WERI-Rb-1 (cell line): Measurements from ENCODE around the gene PRKCG.

Experiments
- DNase-seq: peaks from one replicate; pipeline ENCODE4 v3.0.0-alpha.2; 2020
- H3K27ac ChIP-seq: fragments of 250-450 bp; sonication (Bioruptor Pico); 2 replicates; pipeline ENCODE4 v1.5.1; 2020; ENCODE audit warnings: mild to moderate bottlenecking, moderate library complexity
- H3K27me3 ChIP-seq: fragments of 250-450 bp; sonication (Bioruptor Pico); 2 replicates; pipeline ENCODE4 v1.5.1; 2021; ENCODE audit warnings: mild to moderate bottlenecking, low read depth, moderate library complexity; ENCODE audit not compliant: insufficient read depth, severe bottlenecking
- H3K36me3 ChIP-seq: fragments of 250-450 bp; sonication (Bioruptor Pico); 2 replicates; pipeline ENCODE4 v1.5.1; 2020; ENCODE audit warnings: mild to moderate bottlenecking, moderate library complexity
- H3K4me3 ChIP-seq: 2 replicates; pipeline ENCODE4 v1.5.1; 2011; ENCODE audit warnings: low read depth, mild to moderate bottlenecking, control low read depth, low read length
- H3K9me3 ChIP-seq: fragments of 250-450 bp; sonication (Bioruptor Pico); 2 replicates; pipeline ENCODE4 v1.5.1; 2021; ENCODE audit warnings: mild to moderate bottlenecking, moderate library complexity; ENCODE audit not compliant: severe bottlenecking
- TF ChIP-seq, protein P1 (sequence below): IDR thresholded peaks from 2 replicates; pipeline ENCODE4 v1.5.1; 2011; ENCODE audit warnings: low read depth, mild to moderate bottlenecking, control low read depth, inconsistent platforms, low read length

Gene PRKCG

DNA sequence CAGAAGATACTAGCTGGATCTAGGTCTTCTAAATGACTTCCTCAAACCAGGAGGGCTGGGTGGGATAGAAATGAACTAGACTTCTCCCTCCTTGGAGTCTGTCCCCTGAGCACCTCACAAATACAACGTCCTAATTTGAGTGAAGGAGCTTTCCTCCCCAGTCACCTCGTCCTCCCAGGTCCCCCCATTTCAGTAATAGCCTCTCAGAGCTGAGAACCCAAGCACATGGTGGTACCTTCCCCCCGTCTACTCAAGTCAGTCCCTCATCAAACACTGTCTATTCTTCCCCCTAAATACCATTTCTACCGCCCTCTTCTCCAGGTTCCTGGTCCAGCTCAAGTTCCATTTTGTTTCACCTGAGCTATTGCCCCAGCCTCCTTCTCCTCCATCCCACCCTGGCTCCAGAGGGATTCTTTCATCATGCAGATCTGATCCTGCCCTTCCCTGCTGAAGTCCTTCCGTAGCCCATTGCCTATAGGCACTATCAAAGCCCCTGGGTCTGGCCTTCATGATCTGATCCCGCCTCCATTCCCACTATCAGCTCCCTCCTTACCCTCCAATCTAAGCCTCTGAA, 5.3 kb upstream of the PRKCG start:
- Histone ChIP-seq H3K36me3 (peaks cover 8% of the 10 kb centered on the region), H3K27me3 (no peaks in the 10 kb centered on the region), H3K9me3 (no peaks in the 10 kb centered on the region), H3K27ac (no peak overlapping the region), H3K4me3 (no peak overlapping the region)
- DNase-seq: no peak
- TF ChIP-seq, protein P1, sequence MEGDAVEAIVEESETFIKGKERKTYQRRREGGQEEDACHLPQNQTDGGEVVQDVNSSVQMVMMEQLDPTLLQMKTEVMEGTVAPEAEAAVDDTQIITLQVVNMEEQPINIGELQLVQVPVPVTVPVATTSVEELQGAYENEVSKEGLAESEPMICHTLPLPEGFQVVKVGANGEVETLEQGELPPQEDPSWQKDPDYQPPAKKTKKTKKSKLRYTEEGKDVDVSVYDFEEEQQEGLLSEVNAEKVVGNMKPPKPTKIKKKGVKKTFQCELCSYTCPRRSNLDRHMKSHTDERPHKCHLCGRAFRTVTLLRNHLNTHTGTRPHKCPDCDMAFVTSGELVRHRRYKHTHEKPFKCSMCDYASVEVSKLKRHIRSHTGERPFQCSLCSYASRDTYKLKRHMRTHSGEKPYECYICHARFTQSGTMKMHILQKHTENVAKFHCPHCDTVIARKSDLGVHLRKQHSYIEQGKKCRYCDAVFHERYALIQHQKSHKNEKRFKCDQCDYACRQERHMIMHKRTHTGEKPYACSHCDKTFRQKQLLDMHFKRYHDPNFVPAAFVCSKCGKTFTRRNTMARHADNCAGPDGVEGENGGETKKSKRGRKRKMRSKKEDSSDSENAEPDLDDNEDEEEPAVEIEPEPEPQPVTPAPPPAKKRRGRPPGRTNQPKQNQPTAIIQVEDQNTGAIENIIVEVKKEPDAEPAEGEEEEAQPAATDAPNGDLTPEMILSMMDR: no peak

- no peak for DNase-seq
- TF ChIP-seq, protein P1: no peak
- H3K27ac ChIP-seq: no peak overlapping the region
- H3K4me3 ChIP-seq: no peak overlapping the region
- no peaks in the 10 kb centered on the region for H3K9me3 ChIP-seq
- H3K27me3 ChIP-seq: peaks cover 3% of the 10 kb centered on the region
- H3K36me3 ChIP-seq: peaks cover 8% of the 10 kb centered on the region
Measured at GRCh38 chr19:53877361-53877766, 4.6 kb upstream of the PRKCG start.

DNA sequence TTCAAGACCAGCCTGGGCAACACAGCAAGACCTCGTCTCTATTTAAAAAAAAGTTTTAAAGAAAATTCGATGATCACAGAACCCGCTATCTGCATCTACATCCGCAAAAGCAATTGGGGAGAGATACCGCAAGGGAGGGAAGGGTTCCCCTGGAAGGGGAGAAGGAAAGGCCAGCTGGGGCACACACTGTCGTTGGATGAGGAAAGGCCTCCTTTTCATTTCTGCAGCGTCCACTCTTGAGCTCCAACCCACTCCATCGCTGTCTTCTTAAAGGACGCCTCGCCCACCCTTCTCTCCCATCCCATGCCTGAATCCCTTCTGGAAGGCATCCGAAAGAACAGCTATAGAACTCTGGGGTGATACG, 3.2 kb upstream of the PRKCG start:
- TF ChIP-seq, protein P1: no peak
- H3K4me3 ChIP-seq: peak overlapping the region; percentile 83
- no peak for DNase-seq
- peaks cover 14% of the 10 kb centered on the region for H3K27me3 ChIP-seq
- H3K36me3 ChIP-seq: peaks cover 7% of the 10 kb centered on the region
- no peaks in the 10 kb centered on the region for H3K9me3 ChIP-seq
- peak overlapping the region; percentile 75 for H3K27ac ChIP-seq

GRCh38 chr19:53879140-53880081, 2.6 kb upstream of the PRKCG start:
- TF ChIP-seq, protein P1: no peak
- peak; percentile 98 for DNase-seq
- H3K27ac ChIP-seq: peak overlapping the region; percentile 75
- peaks cover 21% of the 10 kb centered on the region for H3K27me3 ChIP-seq
- H3K36me3 ChIP-seq: peaks cover under 1% of the 10 kb centered on the region
- H3K4me3 ChIP-seq: peak overlapping the region; percentile 83
- H3K9me3 ChIP-seq: no peaks in the 10 kb centered on the region

DNA sequence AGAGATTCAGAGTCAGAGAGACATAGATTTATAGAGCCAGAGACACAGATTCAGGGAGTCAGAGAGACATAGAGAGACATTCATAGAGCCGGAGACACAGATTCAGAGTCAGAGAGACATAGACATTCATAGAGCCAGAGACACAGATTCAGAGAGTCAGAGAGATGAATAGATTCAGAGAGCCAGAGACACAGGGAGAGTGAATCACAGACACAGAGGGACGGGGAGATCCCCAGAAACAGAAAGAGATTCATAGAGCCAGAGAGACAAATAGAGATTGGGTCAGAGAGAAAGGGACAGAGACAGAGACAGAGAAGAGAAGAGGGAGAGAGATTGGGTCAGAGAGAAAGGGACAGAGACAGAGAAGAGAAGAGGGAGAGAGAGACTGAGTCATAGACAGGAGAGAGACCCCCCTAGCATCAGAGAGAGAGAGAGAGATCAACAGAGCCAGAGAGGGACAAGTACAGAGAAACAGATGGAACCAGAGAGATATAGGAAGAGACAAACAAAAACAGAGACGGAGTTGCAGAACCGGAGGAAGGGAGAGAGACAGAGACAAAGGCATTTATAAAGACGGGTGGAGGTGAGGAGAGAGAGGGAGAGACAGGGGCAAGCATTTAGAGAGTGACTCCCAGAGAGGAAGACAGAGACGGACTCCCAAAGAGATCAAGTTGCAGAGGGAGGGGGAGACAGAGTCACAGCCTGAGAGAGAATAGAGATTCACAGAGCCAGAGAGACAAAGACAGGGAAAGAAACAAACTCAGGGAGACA, 1.1 kb upstream of the PRKCG start:
- no peak for DNase-seq
- TF ChIP-seq, protein P1: no peak
- no peak overlapping the region for H3K27ac ChIP-seq
- no peaks in the 10 kb centered on the region for H3K9me3 ChIP-seq
- no peaks in the 10 kb centered on the region; the same call in 1 of the 2 replicates for H3K36me3 ChIP-seq
- H3K27me3 ChIP-seq: peaks cover 26% of the 10 kb centered on the region
- peak overlapping the region; percentile 47 for H3K4me3 ChIP-seq
